Mesendoderm (in vitro differentiated cells): Measurements from ENCODE around the gene GRIN2C. TPM values are rescaled to one million over a fixed set of nuclear protein-coding genes. Genes with fewer than 3 reads are reported as not detected.
"Not testable (repeated sequence)": the region's sequence is repeated elsewhere in the genome, so short reads cannot be mapped to it uniquely, and the experiment has no call there.

Source experiments
- DNase-seq: peaks from one replicate; pipeline ENCODE4 v3.0.0; 2013
- H2AK5ac ChIP-seq: 2 replicates; pipeline ENCODE4 v1.6.1; 2013; ENCODE audit warnings: low read length, inconsistent platforms
- H2BK120ac ChIP-seq: 2 replicates; pipeline ENCODE4 v1.6.1; 2013; ENCODE audit warnings: low read depth, mild to moderate bottlenecking, low read length, moderate library complexity, mixed read lengths
- H2BK15ac ChIP-seq: replicated peaks from 2 replicates; pipeline ENCODE4 v1.6.1; 2013; ENCODE audit warnings: low read depth, mild to moderate bottlenecking, moderate library complexity
- H2BK5ac ChIP-seq: 2 replicates; pipeline ENCODE4 v1.6.1; 2013; ENCODE audit warnings: low read length, inconsistent platforms
- H3K18ac ChIP-seq: 2 replicates; pipeline ENCODE4 v1.6.1; 2013; ENCODE audit warnings: mild to moderate bottlenecking, low read length, mixed read lengths
- H3K23ac ChIP-seq: one replicate; pipeline ENCODE4 v1.6.1; 2013; ENCODE audit warnings: low read length
- H3K27ac ChIP-seq: 2 replicates; pipeline ENCODE4 v1.5.1; 2013; ENCODE audit warnings: low read depth, mild to moderate bottlenecking, inconsistent platforms, low read length, moderate library complexity
- H3K27me3 ChIP-seq: 2 replicates; pipeline ENCODE4 v1.6.1; 2013; ENCODE audit warnings: low read length, control low read depth, mild to moderate bottlenecking, inconsistent platforms; ENCODE audit not compliant: insufficient read depth, poor library complexity
- H3K36me3 ChIP-seq: 2 replicates; pipeline ENCODE4 v1.6.1; 2013; ENCODE audit warnings: low read length, inconsistent platforms; ENCODE audit not compliant: control insufficient read depth, insufficient read depth
- H3K4ac ChIP-seq: one replicate; pipeline ENCODE4 v1.6.1; 2013; ENCODE audit warnings: low read depth, mild to moderate bottlenecking, low read length, moderate library complexity
- H3K4me1 ChIP-seq: 2 replicates; pipeline ENCODE4 v1.6.1; 2013; ENCODE audit warnings: low read depth, low read length, inconsistent platforms; ENCODE audit not compliant: control insufficient read depth
- H3K4me2 ChIP-seq: 2 replicates; pipeline ENCODE4 v1.6.1; 2013; ENCODE audit warnings: low read length
- H3K4me3 ChIP-seq: 2 replicates; pipeline ENCODE4 v1.5.1; 2013; ENCODE audit warnings: mild to moderate bottlenecking, low read length
- H3K56ac ChIP-seq: one replicate; pipeline ENCODE4 v1.6.1; 2013; ENCODE audit warnings: low read length
- H3K79me1 ChIP-seq: 2 replicates; pipeline ENCODE4 v1.6.1; 2013; ENCODE audit warnings: low read length, inconsistent platforms
- H3K79me2 ChIP-seq: 2 replicates; pipeline ENCODE4 v1.6.1; 2013; ENCODE audit warnings: mild to moderate bottlenecking, low read length; ENCODE audit not compliant: control insufficient read depth, insufficient read depth
- H3K9ac ChIP-seq: 2 replicates; pipeline ENCODE4 v1.6.1; 2013; ENCODE audit warnings: low read length, inconsistent platforms
- H4K5ac ChIP-seq: one replicate; pipeline ENCODE4 v1.6.1; 2013; ENCODE audit warnings: low read length
- H4K8ac ChIP-seq: one replicate; pipeline ENCODE4 v1.6.1; 2013; ENCODE audit warnings: low read depth, mild to moderate bottlenecking, control low read depth, low read length, moderate library complexity
- WGBS: extraction: QIAGEN DNeasy Blood & Tissue Kit; methylation state at CpG from one replicate; pipeline ENCODE4 v1.1.7; 2013; ENCODE audit warnings: low lambda C conversion rate, missing lambda C conversion rate; ENCODE audit not compliant: insufficient coverage; ENCODE audit errors: extremely low coverage; 5-methylcytosine and 5-hydroxymethylcytosine counted together
- polyA plus RNA-seq, 2 experiments: library from polyadenylated mRNA; stranded (reverse); fragments of 200-250 nt; gene quantifications; one replicate each; pipeline ENCODE4 v1.2.3, GENCODE V29; 2013

Gene GRIN2C
- polyA plus RNA-seq (2013, experiment 1 of 2), result 0.01 TPM
- 0.01 TPM for polyA plus RNA-seq (2013, experiment 2 of 2)

DNA sequence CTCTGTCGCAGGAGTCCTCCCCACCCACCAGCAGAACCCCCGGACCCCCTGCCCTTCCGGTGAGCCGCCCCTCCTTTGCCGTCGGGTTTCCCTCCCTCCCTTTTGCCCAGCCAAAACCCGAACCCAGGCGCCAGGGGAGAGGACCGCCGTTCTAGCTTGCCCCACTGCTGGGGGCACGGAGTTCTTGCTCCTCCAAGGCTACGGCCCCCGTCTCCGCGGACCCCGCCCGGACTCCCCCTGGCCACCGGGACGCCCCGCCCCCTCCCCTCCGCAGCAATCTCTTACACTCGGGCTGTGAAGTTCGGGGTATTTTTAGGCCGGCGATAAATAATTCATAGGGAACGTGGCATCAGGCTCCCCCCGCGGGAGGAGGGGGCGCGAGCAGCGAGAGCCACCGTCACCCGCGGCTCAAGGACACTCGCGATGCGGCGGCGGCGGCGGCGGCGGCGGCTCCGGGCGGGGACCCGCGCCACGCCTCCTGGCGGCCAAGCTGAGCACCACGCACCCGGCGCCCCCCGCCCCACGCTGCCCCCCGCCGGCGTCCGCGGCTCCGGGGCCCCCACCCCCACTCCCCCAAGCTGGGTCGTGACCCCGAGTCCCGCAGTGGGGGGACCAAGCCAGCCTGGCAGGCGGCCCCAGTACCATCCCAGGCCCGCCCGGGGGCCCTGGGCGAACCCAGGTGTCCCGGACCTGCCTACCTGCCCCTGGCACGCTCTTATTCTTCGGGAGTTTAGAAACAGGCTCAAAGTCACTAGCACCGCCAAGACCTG lies at the start of gene GRIN2C:
Gene GRIN2C, minus strand, starts transcription at position 427 of the 770 bp plus-strand sequence. CDS start 4,793 bp downstream, outside the sequence.
- Histone ChIP-seq H2BK120ac (no peak within 1 kb of the TSS), H2BK5ac (no peak within 1 kb of the TSS), H3K23ac (peak within 1 kb of the TSS; percentile 89), H3K4ac (no peak within 1 kb of the TSS), H4K5ac (no peak within 1 kb of the TSS), H4K8ac (no peak within 1 kb of the TSS), H3K18ac (no peak within 1 kb of the TSS), H3K27me3 (peaks cover 44% of the 10 kb centered on the region), H2AK5ac (no peak within 1 kb of the TSS), H3K27ac (no peak within 1 kb of the TSS), H3K79me2 (no peaks in the 10 kb centered on the region), H3K36me3 (no peaks in the 10 kb centered on the region), H2BK15ac (no peak within 1 kb of the TSS), H3K4me2 (no peak within 1 kb of the TSS), H3K9ac (no peak within 1 kb of the TSS), H3K4me1 (no peaks in the 10 kb centered on the region), H3K79me1 (no peaks in the 10 kb centered on the region), H3K56ac (no peak within 1 kb of the TSS), H3K4me3 (no peak within 1 kb of the TSS)
- DNase-seq, result no peak
- no CpG with 5 or more reads among the region's 72 CpGs for WGBS

DNA sequence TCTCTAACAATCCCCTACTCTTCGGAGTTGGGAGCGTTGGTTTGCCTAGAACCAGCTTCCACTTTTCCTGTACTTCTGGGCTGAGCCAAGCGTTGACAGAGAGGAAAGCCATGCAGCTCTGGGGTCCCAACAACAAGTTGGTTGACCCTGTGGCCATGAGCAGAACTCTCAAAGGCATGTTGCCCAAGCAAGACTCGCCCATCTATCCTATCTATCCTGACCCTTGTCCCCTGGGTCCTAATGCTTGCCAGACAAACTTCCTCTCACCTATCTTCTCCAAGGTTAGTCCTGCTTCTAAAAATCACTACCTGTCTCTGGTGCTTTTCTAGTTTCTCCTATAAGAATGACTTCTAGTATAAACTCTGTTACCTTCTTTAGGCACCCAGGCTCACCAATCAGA lies 49.4 kb upstream of the GRIN2C start:
- not testable (repeated sequence) for H3K79me2 ChIP-seq, H3K4me3 ChIP-seq, H2BK120ac ChIP-seq, H3K18ac ChIP-seq, H2AK5ac ChIP-seq, H2BK15ac ChIP-seq, H4K5ac ChIP-seq, H3K4ac ChIP-seq, H3K79me1 ChIP-seq, H3K56ac ChIP-seq, H3K9ac ChIP-seq, H3K27ac ChIP-seq, H3K27me3 ChIP-seq, H3K23ac ChIP-seq, H3K4me1 ChIP-seq, H3K36me3 ChIP-seq, H2BK5ac ChIP-seq, H4K8ac ChIP-seq, H3K4me2 ChIP-seq
- no CpG with 5 or more reads among the region's 4 CpGs for WGBS
- DNase-seq, result peak; percentile 39

DNA sequence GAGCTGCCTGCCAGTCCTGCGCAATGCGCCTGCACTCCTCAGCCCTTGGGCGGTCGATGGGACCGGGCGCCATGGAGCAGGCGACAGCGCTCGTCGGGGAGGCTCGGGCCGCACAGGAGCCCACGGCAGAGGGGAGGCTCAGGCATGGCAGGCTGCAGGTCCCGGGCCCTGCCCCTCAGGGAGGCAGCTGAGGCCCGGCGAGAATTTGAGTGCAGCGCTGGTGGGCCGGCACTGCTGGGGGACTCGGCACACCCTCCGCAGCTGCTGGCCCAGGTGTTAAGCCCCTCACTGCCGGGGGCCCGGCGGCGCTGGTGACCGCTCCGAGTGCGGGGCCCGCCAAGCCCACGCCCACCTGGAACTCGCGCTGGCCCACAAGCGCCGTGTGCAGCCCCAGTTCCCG lies 47.3 kb upstream of the GRIN2C start:
- no peak overlapping the region for H4K8ac ChIP-seq
- no peaks in the 10 kb centered on the region for H3K36me3 ChIP-seq
- H3K9ac ChIP-seq, result no peak overlapping the region
- H2BK15ac ChIP-seq, result no peak overlapping the region
- WGBS, result no CpG with 5 or more reads among the region's 34 CpGs
- no peaks in the 10 kb centered on the region for H3K27me3 ChIP-seq
- no peak overlapping the region for H3K56ac ChIP-seq
- H3K4me2 ChIP-seq, result no peak overlapping the region
- no peak overlapping the region for H3K4ac ChIP-seq
- no peak overlapping the region for H3K4me3 ChIP-seq
- no peak overlapping the region for H4K5ac ChIP-seq
- no peak overlapping the region for H3K18ac ChIP-seq
- no peaks in the 10 kb centered on the region for H3K79me2 ChIP-seq
- no peak overlapping the region for H3K27ac ChIP-seq
- H3K79me1 ChIP-seq, result no peaks in the 10 kb centered on the region
- H2BK120ac ChIP-seq, result no peak overlapping the region
- DNase-seq, result no peak
- no peak overlapping the region for H2BK5ac ChIP-seq
- no peaks in the 10 kb centered on the region for H3K4me1 ChIP-seq
- H2AK5ac ChIP-seq, result no peak overlapping the region
- H3K23ac ChIP-seq, result no peak overlapping the region

GRCh38 chr17:74906214-74906793 lies 46.6 kb upstream of the GRIN2C start:
- not testable (repeated sequence) for H3K9ac ChIP-seq, DNase-seq, H3K23ac ChIP-seq, H3K4me1 ChIP-seq, H3K27ac ChIP-seq, H3K56ac ChIP-seq, H3K36me3 ChIP-seq, H3K27me3 ChIP-seq, H3K79me2 ChIP-seq, H2BK5ac ChIP-seq, H2BK120ac ChIP-seq, H4K5ac ChIP-seq, H2AK5ac ChIP-seq, H3K4me2 ChIP-seq, H2BK15ac ChIP-seq, H3K18ac ChIP-seq, H4K8ac ChIP-seq, H3K79me1 ChIP-seq, H3K4ac ChIP-seq, H3K4me3 ChIP-seq
- no CpG with 5 or more reads among the region's 6 CpGs for WGBS

DNA sequence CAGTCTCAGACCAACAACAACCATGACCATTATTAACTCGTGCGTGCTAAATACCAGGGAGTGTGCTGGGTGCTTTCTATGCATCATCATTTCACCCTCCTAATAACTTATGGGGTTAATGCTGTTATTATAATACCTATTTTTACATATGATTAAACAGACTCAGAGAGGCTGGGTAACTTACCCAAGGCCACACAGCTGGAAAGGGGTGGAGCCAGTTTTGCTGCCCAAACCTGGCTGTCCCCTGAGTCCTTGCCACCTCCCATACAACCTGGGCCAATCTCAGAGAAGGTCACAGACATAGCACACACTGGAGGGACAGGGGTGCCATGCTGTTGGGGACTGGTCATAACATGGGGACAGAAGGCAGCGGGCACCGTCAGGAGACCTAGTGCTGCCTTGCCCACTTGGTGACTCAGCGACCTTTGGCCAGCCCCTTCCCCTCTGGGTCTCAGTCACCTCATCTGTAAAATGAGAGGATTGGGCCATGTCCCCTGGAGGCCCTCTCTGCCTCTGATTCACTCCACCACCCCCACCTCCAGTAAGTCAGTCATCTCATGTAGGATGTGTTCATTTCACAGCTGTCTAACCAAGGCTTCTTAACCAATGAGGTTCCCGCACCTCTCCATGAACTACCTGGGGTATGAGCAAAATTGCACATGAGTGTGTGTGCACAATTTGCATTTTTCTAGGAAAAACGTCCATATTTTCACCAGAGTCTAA lies 45.2 kb upstream of the GRIN2C start:
- Histone ChIP-seq H3K4me1 (no peaks in the 10 kb centered on the region), H2BK5ac (no peak overlapping the region), H3K23ac (no peak overlapping the region), H4K8ac (no peak overlapping the region), H3K56ac (no peak overlapping the region), H3K79me1 (no peaks in the 10 kb centered on the region), H3K4me2 (no peak overlapping the region), H3K4ac (no peak overlapping the region), H3K4me3 (no peak overlapping the region), H3K18ac (no peak overlapping the region), H2BK15ac (no peak overlapping the region), H4K5ac (no peak overlapping the region), H2AK5ac (no peak overlapping the region), H3K36me3 (no peaks in the 10 kb centered on the region), H3K9ac (no peak overlapping the region), H3K79me2 (no peaks in the 10 kb centered on the region), H3K27ac (no peak overlapping the region), H2BK120ac (no peak overlapping the region), H3K27me3 (no peaks in the 10 kb centered on the region)
- no peak for DNase-seq
- no CpG with 5 or more reads among the region's 7 CpGs for WGBS
